GM19351 (cell line): ENCODE measurements around the gene MINDY2.
A peak's percentile ranks its signal among the peaks of the same experiment; 100 is the strongest.
"Not testable (repeated sequence)": the region's sequence is repeated elsewhere in the genome, so short reads cannot be mapped to it uniquely, and the experiment has no call there.

Experiments used
- ATAC-seq: cut with Tn5 transposase; IDR thresholded peaks from one replicate; pipeline ENCODE4 v1.9.1; 2021; ENCODE audit warnings: mild to moderate bottlenecking, moderate library complexity; ENCODE audit not compliant: unreplicated experiment

The MINDY2 gene

DNA sequence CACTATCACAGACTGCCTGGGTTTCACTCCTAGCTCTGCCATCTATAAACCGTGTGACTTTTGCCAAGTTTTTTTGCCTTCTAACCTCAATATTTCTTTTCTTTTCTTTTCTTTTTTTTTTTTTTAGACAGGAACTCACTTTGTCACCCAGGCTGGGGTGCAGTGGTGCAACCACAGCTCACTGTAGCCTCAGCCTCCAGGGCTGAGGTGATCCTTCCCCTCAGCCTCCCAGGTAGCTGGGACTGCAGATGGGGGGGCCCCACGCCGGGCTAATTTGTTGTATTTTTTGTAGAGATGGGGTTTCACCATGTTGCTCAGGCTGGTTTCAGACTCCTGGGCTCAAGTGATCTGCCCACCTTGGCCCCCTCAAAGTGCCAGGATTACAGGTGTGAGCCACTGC is 18.4 kb upstream of the MINDY2 start:
- no peak for ATAC-seq

DNA sequence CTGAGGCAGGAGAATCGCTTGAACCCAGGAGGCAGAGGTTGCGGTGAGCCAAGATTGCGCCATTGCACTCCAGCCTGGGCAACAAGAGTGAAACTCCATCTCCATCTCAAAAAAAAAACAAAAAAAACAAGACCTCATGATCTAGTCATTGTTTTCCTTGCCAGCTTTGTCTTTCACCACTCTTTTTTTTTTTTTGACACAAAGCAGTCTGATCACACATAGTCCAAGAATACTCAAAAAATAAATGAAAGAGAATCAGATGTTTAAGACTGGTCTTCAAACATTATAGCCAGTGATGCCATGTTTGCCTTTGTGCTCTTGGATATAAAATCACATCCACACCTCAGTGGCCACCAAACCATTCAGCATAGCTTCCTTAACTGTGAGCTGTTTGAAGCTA is 15.8 kb upstream of the MINDY2 start:
- no peak for ATAC-seq

DNA sequence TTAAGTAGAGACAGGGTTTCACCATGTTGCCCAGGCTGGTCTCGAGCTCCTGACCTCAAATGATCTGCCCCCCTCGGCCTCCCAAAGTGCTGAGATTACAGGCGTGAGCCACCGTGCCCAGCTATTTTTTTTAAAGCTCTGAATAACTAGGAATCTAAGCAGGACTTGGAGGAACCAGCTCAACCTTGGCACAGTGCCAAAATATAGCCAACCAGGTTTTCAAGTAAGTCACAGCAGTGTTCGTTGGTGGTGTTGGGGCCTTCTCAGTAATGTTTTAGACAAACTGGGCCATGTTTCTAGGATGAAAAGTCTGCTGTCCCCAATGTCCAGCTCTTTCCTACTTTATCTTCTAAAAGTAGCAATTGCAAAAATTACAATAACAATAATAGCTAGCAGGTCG is 15.1 kb upstream of the MINDY2 start:
- no peak for ATAC-seq

DNA sequence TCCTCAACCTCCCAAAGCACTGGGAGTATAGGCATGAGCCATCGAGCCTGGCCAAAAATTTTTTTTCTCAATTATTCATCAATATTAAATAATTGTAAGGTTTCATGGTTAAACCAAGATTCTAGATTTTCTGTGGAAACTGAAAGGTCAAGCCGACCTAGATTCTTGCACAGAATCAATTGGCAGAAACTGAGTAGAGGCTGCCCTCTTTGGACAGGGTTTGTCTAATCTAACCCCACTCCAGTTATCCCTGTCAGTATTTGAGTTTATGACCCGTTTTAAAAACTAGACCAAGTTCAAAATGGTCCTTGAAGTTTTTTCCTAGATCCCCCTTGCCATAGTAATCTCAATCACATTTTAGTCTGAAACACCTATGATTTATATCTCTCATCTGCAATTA is 13.0 kb upstream of the MINDY2 start:
- ATAC-seq, result no peak

DNA sequence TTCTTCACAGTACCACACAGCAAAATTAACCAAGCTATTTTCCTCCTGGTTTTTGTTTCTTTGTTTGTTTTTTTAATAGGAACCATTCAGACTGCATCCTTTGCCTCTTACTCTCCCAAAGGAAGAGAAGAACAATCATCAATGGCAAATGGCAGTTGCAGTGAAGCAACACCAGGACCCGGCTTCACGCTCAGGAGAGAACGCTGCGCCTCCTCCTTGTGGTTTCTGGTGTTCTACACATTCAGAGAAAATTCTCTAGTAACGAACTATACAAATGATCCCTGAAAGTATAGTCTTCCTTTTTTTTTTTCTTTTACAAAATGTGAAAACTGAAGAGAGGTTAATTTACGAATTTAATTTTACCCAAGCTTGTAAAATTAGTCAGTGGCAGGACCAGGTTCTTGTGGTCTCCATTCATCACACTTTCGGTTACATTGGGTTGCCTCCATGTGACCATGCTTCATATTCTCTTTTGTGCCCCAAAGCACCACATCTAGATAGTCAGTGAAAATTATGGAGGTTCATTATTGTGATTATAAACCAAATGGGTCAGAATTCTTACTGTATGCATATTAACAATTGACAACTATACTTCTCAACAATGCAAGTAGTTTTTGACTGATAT is 10.6 kb upstream of the MINDY2 start:
- ATAC-seq, result no peak

DNA sequence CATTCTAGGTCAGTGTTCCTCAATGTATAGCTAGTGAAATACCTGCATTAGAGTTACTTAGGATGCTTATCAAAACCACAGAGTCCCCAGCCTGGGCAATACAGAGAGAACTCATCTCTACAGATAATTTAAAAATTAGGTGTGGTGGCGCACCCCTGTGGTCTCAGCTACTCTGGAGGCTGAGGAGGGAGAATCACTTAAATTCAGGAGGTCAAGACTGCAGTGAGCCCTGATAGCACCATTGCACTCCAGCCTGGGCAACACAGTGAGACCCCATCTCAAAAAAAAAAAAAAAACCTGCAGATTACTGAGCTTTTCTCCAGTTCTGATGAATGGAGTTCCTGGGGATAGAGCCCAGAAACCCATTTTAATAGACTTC is 10.1 kb upstream of the MINDY2 start:
- no peak for ATAC-seq

DNA sequence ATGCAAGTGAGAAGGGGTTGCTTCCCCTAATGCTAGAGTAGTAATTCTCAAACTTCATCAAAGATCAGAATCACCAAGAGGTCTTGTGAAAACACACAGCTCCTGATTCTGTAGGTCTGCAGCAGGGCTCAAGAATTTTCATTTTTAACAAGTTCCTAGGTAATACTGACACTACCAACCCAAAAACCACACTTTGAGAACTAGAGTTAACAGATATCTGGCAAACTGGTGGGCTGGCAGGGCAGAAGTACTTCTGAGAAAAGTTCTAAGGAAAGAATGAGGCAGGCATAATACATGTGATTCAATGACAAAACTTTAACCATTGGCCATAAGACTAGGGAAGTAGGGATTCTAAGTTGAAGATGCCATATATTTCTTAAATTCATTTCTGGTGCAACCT is 8.8 kb upstream of the MINDY2 start:
- ATAC-seq, result no peak

DNA sequence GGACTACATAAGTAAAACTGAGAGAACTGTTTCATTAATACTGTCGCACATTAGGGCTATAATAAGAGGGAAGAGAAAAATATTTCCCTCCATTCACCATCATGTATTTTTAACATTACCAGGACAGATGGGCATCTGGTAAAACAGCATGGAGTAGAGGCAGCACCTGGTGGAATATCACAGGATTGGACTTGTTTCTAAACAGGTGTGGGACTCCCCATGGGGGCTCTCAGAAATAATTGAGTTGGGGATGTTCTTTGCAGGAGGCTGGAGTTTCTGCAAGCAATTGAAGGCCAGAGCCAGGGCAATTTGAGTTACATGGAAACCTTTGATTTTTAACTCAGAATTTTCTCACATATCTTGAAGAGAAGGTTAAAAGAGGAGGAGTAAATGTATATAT is 8.4 kb upstream of the MINDY2 start:
- ATAC-seq, result no peak

DNA sequence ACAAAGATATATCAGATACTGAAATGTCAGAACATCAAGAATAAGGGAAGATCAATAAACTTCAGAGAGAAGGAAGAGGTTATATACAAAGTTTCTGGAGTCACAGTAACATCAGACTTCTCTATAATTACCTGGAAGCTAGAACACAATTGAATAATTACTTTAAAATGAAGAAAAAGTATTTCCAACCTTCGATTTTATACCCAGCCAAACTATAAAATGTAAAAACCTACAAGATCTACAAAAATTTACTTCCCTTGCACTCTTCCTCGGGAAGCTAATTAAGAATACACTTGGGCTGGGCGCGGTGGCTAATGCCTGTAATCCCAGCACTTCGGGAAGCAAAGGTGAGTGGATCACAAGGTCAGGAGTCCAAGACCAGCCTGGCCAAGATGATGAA is 6.6 kb upstream of the MINDY2 start:
- no peak for ATAC-seq

DNA sequence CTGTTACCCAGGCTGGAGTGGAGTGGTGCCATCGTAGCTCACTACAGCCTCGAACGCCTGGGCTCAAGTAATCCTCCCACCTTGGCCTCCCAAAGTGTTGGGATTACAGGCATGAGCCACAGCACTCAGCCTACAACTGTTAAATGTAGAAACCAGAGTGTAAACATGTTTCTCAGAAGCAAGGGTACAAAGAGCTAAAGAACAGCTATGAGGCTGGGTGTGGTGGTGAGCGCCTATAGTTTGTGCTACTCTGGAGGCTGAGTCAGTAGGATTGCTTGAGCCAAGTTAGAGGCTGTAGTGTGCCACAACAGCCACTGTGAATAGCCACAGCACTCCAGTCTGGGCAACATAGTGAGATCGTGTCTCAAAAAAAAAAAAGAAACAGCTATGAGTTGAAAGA is 4.8 kb upstream of the MINDY2 start:
- ATAC-seq, result no peak

DNA sequence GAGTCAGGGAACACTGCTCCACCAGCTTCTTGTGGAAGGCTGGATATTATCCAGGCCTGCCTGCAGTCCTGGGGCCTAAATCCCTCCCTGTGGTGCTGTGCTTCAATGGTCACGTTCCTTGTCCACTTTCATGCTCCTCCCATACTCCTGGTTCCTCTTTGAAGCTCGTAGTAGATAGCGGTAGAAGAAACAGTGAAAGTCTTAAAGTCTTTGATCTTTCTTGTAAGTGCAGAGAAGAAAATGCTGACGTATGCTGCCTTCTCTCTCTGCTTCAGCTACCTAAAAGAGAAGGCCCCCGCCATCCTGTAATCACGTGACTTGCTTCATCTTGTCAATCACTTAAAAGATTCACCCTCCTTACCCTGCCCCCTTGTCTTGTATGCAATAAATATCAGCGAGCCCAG is 2.5 kb upstream of the MINDY2 start:
- not testable (repeated sequence) for ATAC-seq

DNA sequence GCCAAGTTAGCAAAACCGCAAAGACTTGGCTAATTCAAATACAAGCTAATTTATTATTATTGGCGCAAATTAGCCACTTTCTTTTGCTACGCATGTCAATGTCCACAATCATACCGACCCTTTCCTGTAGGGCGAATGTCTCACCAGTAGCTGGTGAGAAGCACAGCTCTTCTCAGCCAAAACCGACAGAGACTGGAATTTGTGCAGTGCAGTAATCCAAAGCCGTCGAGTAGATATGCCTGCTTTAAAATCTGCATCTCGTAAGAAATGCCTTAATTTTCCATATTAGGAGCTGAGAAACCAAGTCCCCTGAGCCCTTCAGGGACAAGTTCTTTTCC is 614 bp upstream of the MINDY2 start:
- ATAC-seq, result no peak

DNA sequence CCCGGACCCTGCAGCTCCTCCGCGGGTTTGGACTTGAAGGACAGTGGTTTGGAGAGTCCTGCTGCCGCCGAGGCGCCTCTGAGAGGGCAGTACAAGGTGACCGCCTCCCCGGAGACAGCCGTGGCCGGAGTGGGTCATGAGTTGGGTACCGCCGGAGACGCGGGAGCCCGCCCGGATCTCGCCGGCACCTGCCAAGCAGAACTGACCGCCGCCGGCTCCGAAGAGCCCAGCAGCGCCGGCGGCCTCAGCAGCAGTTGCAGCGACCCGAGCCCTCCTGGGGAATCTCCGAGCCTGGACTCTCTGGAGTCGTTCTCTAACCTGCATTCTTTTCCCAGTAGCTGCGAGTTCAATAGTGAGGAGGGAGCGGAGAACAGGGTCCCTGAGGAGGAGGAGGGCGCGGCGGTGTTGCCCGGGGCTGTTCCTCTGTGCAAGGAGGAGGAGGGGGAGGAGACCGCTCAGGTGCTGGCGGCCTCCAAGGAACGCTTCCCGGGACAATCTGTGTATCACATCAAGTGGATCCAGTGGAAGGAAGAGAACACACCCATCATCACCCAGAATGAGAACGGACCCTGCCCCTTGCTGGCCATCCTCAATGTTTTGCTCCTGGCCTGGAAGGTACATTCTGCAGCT is 634 bp downstream of the MINDY2 start:
- peak; percentile 7 for ATAC-seq

DNA sequence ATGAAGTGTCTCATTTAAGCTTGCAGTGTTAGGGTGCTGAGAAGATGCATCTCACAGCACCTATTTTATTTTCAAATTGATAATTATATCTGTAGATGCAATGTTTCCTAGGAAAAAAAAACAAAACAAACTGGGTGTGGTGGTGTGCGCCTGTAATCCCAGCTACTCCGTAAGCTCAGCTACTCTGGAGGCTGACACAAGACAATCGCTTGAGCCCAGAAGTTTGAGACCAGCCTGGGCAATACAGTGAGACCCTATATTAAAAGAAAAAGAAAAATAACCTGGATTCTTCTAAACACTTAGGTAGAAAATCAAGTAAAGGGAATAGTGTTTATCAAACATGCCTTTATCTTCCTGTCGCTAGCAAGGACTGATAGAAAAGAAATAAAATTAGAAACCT is 1.9 kb downstream of the MINDY2 start:
- ATAC-seq, result no peak

DNA sequence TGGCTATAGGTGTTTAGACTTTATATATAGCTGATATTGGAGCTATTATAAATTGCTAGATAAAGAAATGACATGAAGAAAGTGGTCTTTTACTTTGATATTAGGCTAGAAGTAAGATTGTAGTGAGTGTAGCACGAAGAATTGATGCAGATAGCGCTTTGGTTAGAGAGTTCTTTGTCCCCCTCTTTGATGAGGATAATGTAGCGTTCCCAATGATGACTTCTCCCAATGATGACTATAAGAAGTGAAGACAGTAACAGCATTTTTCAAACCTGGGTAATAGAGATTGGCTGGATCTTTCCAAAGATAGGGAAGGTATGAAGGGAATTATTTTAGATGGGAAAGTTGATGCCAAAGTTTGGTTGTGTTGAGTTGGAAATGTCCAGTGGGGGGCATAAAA is 4.3 kb downstream of the MINDY2 start:
- no peak for ATAC-seq

DNA sequence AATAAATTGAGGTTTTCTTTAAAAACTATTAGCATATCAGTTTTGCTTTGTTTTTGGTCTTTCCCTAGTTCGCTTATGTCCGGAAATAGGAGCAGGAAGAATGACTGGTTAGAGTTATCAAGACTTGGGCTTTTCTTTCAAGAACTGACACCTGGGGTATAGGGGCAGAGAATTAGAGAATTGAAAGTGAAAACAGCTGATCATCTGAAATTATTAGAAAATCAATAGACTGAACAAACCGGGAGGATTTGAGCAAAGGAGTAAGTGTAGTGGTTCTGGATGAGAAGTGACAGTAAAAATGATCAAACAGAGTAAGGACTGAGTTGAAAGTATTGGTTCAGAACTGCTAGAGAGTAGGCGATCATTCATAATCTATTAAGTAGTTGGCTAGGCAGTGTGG is 6.0 kb downstream of the MINDY2 start:
- ATAC-seq, result no peak

DNA sequence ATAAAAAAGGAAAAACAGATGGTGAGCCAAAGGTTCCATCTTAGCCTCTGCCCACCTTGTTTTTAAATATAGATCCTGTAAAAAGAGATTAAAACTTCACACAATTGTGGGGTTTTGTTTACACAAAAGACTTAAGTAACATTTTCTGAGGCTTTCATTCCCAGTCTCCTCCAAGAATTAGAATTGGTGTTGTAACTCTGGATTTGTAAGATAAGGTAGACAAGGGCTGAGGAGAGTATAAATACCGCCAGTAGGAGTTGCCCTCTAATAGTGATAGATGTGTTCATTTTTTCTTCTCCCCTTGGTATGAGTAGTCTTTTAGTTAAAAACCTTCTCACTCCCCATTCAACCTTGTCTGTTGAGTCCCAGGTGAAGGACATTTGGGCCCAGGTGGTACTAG is 8.5 kb downstream of the MINDY2 start:
- no peak for ATAC-seq

DNA sequence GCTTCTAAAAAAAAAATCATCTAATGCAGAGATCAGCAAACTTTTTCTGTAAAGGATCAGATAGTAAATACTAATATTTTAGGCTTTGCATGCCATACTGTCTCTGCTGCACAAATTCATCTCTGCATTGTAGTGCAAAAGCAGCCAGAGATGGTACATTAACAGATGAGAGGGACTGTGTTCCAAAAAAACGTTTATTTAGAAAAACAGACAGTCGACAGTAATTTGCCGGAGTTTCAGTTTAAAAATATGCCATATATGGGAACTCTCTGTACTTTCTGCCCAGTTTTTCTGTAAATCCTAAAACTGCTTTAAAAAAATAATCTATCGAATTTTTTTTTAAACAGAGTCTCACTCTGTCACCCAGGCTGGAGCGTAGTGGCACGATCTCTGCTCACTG is 14.3 kb downstream of the MINDY2 start:
- ATAC-seq, result no peak

DNA sequence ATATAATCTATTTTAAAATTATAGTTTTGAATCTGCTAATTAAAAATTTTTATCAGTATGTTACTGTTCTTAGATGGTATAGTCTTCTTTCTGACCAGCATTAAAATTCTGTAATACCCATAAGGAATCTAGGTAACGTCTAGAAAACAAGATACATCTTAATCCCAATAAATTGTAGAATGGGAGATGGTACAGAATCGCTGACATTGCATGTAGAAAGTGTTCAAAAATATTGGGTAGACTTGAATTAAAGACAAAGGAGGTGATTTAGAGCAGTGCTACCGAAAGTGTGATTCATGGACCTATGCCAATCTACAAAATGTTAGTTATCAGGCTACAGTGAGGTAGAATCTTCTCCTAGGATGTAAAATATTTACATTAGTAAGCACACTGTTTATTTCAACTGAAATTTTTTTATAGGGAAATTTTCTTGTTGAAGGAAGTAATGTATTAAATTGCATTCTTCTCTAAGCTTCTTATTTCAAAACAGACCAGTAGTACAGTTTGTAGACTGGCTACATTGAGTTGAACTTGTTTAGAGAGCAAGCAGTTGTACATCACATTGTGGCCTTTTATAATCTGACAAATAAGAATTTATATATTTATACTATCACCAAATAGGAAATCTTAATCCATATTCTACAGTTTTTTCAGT is 17.1 kb downstream of the MINDY2 start:
- no peak for ATAC-seq

DNA sequence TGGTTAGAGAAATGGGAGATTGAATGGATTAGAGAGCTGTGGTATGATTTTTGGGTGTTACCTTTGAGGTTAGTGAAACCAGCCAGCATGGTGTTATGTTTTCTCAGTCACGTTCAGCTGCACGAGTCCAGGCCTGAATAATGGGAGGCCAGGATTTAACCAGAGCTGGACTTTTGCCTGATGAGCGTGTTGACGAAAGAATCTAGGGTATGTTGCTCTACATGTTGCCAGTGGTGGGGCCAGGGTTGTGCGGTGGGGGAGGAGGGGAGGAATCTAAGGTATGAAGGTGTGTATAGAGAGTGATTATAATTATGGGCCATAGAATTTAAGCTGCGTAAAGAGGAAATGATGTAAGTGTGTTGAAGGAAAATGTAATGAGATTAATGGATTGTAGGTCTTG is 22.8 kb downstream of the MINDY2 start:
- no peak for ATAC-seq

DNA sequence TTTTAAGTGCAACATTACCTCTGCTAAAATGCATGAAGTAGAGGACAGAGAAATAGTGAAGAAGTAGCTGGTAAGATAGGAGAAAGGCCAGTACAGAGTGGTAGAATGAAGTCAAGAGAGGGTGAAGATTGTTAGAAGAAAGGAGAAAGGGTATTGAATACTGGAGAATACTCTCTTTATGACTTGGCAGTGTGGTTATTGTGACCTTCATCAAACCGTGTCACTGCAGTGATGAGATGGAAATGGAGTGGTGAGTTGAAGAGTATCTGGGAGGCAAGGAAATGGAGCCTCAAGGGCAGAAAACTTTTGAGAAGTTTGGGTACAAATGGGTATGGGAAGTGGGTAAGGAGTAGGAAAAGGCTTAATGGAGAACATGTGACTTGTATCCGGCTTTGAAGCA is 24.7 kb downstream of the MINDY2 start:
- ATAC-seq, result no peak

DNA sequence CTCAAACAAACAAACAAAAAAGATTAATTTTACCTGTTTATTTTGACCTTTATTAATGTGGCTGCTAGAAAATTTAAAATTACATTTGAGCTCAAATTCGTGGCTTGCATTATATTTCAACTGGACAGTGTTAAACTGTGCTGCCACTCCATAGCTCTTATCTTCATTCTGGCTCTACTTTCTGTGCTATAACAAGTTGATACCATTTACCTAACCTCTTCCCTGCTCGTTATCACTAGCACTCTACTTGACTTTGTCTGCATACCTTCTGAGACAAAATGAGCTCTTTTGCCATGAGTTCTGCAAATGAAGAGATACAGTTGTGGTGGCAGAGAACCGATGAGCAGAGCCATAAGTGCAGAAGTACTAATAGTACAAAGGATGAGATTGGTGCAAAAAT is 26.4 kb downstream of the MINDY2 start:
- ATAC-seq, result no peak

DNA sequence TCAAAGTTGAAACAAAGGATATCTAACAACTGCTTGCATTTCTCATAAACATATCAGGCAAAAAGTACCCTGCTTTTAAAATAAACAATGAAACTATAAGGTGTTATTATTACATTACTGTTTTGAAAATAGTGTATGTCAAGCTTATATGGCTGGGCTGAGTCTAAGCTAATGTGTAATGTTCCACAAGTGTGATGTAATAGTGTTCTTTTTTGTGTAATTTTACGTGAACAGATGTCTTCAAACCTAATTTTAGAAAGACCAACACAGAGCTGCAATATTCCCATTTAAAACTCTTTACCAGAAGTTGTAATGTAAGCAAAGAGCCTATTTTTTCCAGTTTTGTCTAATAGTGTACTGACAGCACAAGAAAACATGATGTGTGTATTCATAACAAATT is 34.0 kb downstream of the MINDY2 start:
- ATAC-seq, result no peak
